Epidermal melanocyte (primary cell): ENCODE data around the gene MIXL1.
"Not testable (repeated sequence)": the region's sequence is repeated elsewhere in the genome, so short reads cannot be mapped to it uniquely, and the experiment has no call there.

ENCODE experiments used
- DNase-seq: peaks from one replicate; pipeline ENCODE4 v3.0.0; 2011; ENCODE audit warnings: low spot score; ENCODE audit not compliant: insufficient read length

Gene MIXL1

DNA sequence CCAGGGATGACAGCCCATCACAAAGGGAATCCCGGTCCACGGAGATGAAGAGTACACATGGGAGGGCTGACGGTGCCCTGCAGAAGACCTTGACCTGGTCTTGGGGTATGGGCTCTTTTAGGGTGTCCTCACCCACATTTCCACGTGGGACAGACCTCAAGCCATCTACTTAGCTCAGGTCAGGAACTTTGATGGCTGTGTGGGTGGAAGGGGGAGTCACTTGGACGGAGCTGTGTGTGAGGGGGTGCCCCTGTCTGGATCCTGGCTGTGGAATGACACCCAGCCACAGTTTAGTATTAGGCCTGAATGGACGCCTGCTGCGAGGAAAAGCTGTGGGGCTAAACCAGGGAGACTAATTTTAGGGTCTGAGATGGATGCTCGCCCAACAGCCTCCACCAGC, 10.9 kb upstream of the MIXL1 start:
- DNase-seq: no peak

- no peak for DNase-seq
Observed at GRCh38 chr1:226215239-226215638, 8.2 kb upstream of the MIXL1 start.

GRCh38 chr1:226216056-226216455, 7.4 kb upstream of the MIXL1 start:
- no peak for DNase-seq

DNA sequence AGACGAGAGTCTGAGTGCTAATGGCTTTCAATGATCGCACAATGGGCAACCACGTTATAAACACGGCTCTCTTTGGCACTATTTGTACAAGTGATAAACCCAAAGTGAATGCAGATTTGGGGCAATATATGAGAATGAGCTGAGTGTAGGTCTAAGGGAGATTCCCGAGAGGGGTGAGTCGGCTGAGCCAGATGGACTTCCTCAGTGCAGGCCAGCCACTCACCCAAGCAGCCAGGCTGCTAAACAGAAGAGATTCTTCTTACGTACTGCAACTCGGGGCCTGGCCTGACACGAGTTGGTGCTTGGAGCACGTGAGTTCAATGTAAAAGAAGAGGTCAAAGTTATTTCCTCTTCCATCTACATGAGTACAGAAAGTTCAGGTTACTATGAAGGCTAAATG, 6.2 kb upstream of the MIXL1 start:
- no peak for DNase-seq

GRCh38 chr1:226220473-226221189, 2.8 kb upstream of the MIXL1 start:
- DNase-seq: no peak

GRCh38 chr1:226222686-226223085, 778 bp upstream of the MIXL1 start:
- no peak for DNase-seq

DNA sequence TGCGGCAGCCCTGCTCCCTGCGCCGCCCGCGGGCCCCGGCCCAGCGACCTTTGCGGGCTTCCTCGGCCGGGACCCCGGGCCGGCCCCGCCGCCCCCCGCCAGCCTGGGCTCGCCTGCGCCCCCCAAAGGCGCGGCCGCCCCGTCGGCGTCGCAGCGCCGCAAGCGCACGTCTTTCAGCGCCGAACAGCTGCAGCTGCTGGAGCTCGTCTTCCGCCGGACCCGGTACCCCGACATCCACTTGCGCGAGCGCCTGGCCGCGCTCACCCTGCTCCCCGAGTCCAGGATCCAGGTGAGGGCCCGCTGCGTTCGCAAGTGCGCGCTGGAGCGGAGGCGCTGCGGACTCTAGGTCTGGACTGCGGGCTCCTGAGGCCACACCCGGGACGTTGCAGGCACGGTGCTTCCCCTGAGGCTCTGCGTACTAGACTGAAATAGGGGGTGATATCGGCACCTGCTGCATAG, 351 bp downstream of the MIXL1 start:
- no peak for DNase-seq

GRCh38 chr1:226226601-226227000, 3.1 kb downstream of the MIXL1 start:
- no peak for DNase-seq

GRCh38 chr1:226233293-226233692, 9.8 kb downstream of the MIXL1 start:
- no peak for DNase-seq

DNA sequence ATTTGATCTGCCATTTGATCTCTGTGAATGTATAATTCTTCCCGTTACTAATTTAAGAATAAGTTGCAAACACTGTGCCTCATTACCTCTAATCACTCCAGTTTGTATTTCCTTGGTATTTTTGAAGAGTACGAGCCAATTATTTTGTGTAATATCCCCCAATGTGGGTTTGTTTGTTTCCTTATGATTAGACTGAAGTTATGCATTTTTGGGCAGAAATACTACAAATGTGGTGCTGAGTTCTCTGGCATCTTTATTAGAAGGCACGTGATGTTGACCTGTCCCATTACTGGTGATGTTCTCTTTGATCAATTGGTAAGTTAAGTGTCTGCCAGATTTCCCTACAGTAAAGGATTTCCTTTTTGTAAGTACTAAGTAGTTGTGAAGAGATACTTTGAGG, 10.3 kb downstream of the MIXL1 start:
- no peak for DNase-seq

DNA sequence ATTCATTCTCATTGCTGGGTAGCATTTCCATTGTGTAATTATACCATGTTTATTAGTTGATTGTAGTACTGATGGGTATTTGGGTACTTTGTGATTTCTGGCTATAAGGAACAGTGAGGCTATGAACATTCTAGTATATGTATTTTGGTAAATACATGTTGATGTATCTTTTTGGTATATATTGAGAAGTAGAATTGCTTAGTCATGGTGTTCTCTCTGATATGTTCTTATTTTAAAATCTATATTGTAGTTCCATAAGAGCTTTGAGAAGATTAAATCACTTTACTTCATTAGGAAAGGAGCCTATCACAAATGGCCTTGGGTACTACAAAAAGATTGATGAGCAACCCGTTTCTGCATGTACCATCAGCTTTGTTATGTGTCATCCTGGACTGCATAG, 13.4 kb downstream of the MIXL1 start:
- DNase-seq: no peak

- no peak for DNase-seq
Observed at GRCh38 chr1:226239421-226239820, 16.0 kb downstream of the MIXL1 start.

- no peak for DNase-seq
Observed at GRCh38 chr1:226248091-226248490, 24.6 kb downstream of the MIXL1 start.

GRCh38 chr1:226248796-226249195, 25.3 kb downstream of the MIXL1 start:
- DNase-seq: no peak

GRCh38 chr1:226250511-226250910, 27.0 kb downstream of the MIXL1 start:
- no peak for DNase-seq

GRCh38 chr1:226252841-226253240, 29.4 kb downstream of the MIXL1 start:
- DNase-seq: not testable (repeated sequence)

- DNase-seq: no peak
Observed at GRCh38 chr1:226253933-226254332, 30.5 kb downstream of the MIXL1 start.

DNA sequence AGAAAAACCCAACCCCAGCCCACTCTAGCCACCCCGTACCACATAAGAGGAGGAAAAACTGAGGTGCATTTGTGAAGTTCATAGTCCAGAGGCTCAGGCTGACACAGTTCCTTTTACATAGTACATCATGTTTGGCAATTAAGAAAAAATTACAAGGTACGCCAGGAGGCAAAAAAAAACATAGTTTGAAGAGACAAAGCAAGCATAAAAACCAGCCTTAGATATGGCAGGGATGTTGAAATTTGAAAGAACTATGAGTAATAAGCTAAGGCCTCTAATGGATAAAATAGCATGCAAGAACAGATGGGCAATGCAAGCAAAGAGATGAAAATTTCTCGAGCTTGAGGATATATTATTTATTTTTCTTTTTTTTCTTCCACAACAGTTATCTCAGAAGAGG, 31.9 kb downstream of the MIXL1 start:
- DNase-seq: no peak

DNA sequence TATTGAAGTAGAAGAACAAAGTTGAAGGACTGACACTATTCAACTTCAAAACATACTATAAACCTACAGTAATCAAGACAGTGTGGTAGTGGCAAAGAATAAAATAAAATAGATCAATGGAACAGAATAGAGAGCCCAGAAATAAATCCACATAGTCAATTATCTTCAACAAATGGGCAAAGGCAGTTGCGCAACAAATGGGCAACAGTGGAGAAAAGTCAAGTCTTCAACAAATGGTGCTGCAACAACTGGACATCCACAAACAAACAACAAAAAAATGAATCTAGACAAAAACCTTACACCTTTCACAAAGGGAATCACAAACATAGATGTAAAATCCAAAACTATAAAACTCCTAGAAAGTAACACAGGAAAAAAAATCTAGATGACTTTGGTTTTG, 38.4 kb downstream of the MIXL1 start:
- no peak for DNase-seq

- DNase-seq: no peak
Observed at GRCh38 chr1:226268421-226269124, 45.1 kb downstream of the MIXL1 start.

GRCh38 chr1:226272233-226272902, 48.9 kb downstream of the MIXL1 start:
- not testable (repeated sequence) for DNase-seq

DNA sequence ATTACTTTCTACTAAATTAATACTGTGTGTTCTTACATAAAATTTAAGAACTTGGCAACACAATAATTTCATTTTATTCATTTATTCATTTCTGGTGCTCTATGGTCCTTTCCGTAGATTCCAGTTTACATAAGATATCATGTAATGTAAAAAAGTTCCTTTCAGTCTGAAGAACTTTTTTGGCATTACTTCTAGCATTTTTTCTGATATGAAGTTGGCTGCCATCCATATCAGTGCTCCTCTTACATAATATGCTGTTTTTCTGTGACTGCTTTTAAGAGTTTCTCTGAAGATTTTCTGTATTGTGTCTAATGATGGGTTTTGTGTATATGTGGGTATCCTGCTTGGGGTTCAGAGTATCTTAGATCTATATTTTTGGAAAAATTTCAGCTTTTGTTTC, 50.7 kb downstream of the MIXL1 start:
- DNase-seq: no peak
